Skeletal muscle satellite cell (primary cell): ENCODE measurements around the gene PPDPF.

ENCODE experiments used
- H3K27me3 ChIP-seq: 2 replicates; pipeline ENCODE4 v1.7.0; 2013; ENCODE audit warnings: low read length; ENCODE audit not compliant: control insufficient read depth, insufficient read depth
- H3K36me3 ChIP-seq: 2 replicates; pipeline ENCODE4 v1.7.0; 2013; ENCODE audit warnings: mild to moderate bottlenecking, control low read depth, low read length; ENCODE audit not compliant: insufficient read depth
- H3K4me1 ChIP-seq: 2 replicates; pipeline ENCODE4 v1.7.0; 2013; ENCODE audit warnings: low read length; ENCODE audit not compliant: control insufficient read depth, insufficient read depth
- H3K4me2 ChIP-seq: 2 replicates; pipeline ENCODE4 v1.7.0; 2013; ENCODE audit warnings: mild to moderate bottlenecking, low read length
- H3K4me3 ChIP-seq: 2 replicates; pipeline ENCODE4 v1.7.0; 2013; ENCODE audit warnings: low read length
- H3K9ac ChIP-seq: 2 replicates; pipeline ENCODE4 v1.7.0; 2013; ENCODE audit warnings: mild to moderate bottlenecking, low read depth, low read length, moderate library complexity
- H3K9me3 ChIP-seq: replicated peaks from 2 replicates; pipeline ENCODE4 v1.7.0; 2013; ENCODE audit warnings: mild to moderate bottlenecking, control low read depth, low read length

The PPDPF gene

GRCh38 chr20:63530788-63531160 is 10.2 kb downstream of the PPDPF start:
- no peak overlapping the region for H3K9ac ChIP-seq
- no peaks in the 10 kb centered on the region for H3K36me3 ChIP-seq
- peaks cover 18% of the 10 kb centered on the region for H3K27me3 ChIP-seq
- H3K9me3 ChIP-seq = no peaks in the 10 kb centered on the region
- H3K4me3 ChIP-seq = no peak overlapping the region
- no peaks in the 10 kb centered on the region for H3K4me1 ChIP-seq
- no peak overlapping the region for H3K4me2 ChIP-seq

GRCh38 chr20:63531686-63532448 is 11.3 kb downstream of the PPDPF start:
- Histone ChIP-seq H3K9me3 (no peaks in the 10 kb centered on the region), H3K4me1 (peaks cover 9% of the 10 kb centered on the region), H3K36me3 (no peaks in the 10 kb centered on the region), H3K4me3 (no peak overlapping the region), H3K27me3 (peaks cover 18% of the 10 kb centered on the region), H3K9ac (no peak overlapping the region), H3K4me2 (no peak overlapping the region)

- Histone ChIP-seq H3K4me3 (no peak overlapping the region), H3K9ac (no peak overlapping the region), H3K4me2 (no peak overlapping the region), H3K4me1 (peaks cover 15% of the 10 kb centered on the region), H3K27me3 (peaks cover 18% of the 10 kb centered on the region), H3K36me3 (no peaks in the 10 kb centered on the region), H3K9me3 (no peaks in the 10 kb centered on the region)
These were observed 11.9 kb downstream of the PPDPF start for GRCh38 chr20:63532449-63532971.

- no peak overlapping the region for H3K4me2 ChIP-seq
- H3K4me3 ChIP-seq = no peak overlapping the region
- no peak overlapping the region for H3K9ac ChIP-seq
- H3K27me3 ChIP-seq = peaks cover 18% of the 10 kb centered on the region
- H3K9me3 ChIP-seq = no peaks in the 10 kb centered on the region
- no peaks in the 10 kb centered on the region for H3K36me3 ChIP-seq
- H3K4me1 ChIP-seq = peaks cover 18% of the 10 kb centered on the region
These were observed 12.8 kb downstream of the PPDPF start for GRCh38 chr20:63533388-63533787.

GRCh38 chr20:63533871-63534393 is 13.4 kb downstream of the PPDPF start:
- Histone ChIP-seq H3K9ac (no peak overlapping the region), H3K36me3 (no peaks in the 10 kb centered on the region), H3K9me3 (no peaks in the 10 kb centered on the region), H3K4me2 (no peak overlapping the region), H3K4me1 (peaks cover 18% of the 10 kb centered on the region), H3K4me3 (no peak overlapping the region), H3K27me3 (peaks cover 18% of the 10 kb centered on the region)

- Histone ChIP-seq H3K4me2 (no peak overlapping the region), H3K4me1 (peaks cover 18% of the 10 kb centered on the region), H3K9ac (no peak overlapping the region), H3K36me3 (no peaks in the 10 kb centered on the region), H3K9me3 (no peaks in the 10 kb centered on the region), H3K27me3 (peaks cover 18% of the 10 kb centered on the region), H3K4me3 (no peak overlapping the region)
These were observed 13.9 kb downstream of the PPDPF start for GRCh38 chr20:63534427-63534830.

- no peaks in the 10 kb centered on the region for H3K36me3 ChIP-seq
- H3K4me1 ChIP-seq = peaks cover 18% of the 10 kb centered on the region
- no peaks in the 10 kb centered on the region for H3K9me3 ChIP-seq
- H3K9ac ChIP-seq = no peak overlapping the region
- H3K27me3 ChIP-seq = peaks cover 18% of the 10 kb centered on the region
- H3K4me3 ChIP-seq = no peak overlapping the region
- H3K4me2 ChIP-seq = no peak overlapping the region
These were observed 14.5 kb downstream of the PPDPF start for GRCh38 chr20:63534831-63535651.

GRCh38 chr20:63536241-63536977 is 15.8 kb downstream of the PPDPF start:
- no peaks in the 10 kb centered on the region for H3K9me3 ChIP-seq
- peak overlapping the region; percentile 39 for H3K4me3 ChIP-seq
- peaks cover 18% of the 10 kb centered on the region for H3K27me3 ChIP-seq
- no peaks in the 10 kb centered on the region for H3K36me3 ChIP-seq
- peaks cover 24% of the 10 kb centered on the region for H3K4me1 ChIP-seq
- peak overlapping the region; percentile 62 for H3K9ac ChIP-seq
- H3K4me2 ChIP-seq = peak overlapping the region; percentile 77

- H3K4me3 ChIP-seq = peak within 1 kb of the TSS; percentile 61
- peak within 1 kb of the TSS; percentile 62 for H3K9ac ChIP-seq
- peak within 1 kb of the TSS; percentile 77 for H3K4me2 ChIP-seq
- no peaks in the 10 kb centered on the region for H3K36me3 ChIP-seq
- H3K9me3 ChIP-seq = no peaks in the 10 kb centered on the region
- H3K27me3 ChIP-seq = peaks cover 13% of the 10 kb centered on the region
- peaks cover 24% of the 10 kb centered on the region for H3K4me1 ChIP-seq
These were observed 16.5 kb downstream of the PPDPF start, which contains the start of gene PTK6 for GRCh38 chr20:63536997-63537524. TSS of gene PTK6 (minus strand) at chr20:63537376. CDS start at chr20:63537314, 62 bp downstream.

GRCh38 chr20:63537525-63538203 is 17.1 kb downstream of the PPDPF start:
- H3K4me3 ChIP-seq = peak overlapping the region; percentile 61
- peaks cover 13% of the 10 kb centered on the region for H3K27me3 ChIP-seq
- H3K36me3 ChIP-seq = no peaks in the 10 kb centered on the region
- H3K9me3 ChIP-seq = no peaks in the 10 kb centered on the region
- peaks cover 24% of the 10 kb centered on the region for H3K4me1 ChIP-seq
- H3K9ac ChIP-seq = peak overlapping the region; percentile 62
- H3K4me2 ChIP-seq = peak overlapping the region; percentile 77
